ENCODE results near the gene ABCD1. TPM values are rescaled to one million over a fixed set of nuclear protein-coding genes. Genes with fewer than 3 reads are reported as not detected.
"Not testable (repeated sequence)": the region's sequence is repeated elsewhere in the genome, so short reads cannot be mapped to it uniquely, and the experiment has no call there.

The ABCD1 gene
- total and polyA plus RNA-seq, 9 of the 15 experiments (the other 6 are each of a cell fraction or from before 2014, with no cell fraction given): 0.07 to 6.9 (median 2.2) TPM

GRCh38 chrX:153728951-153729631 is 4.4 kb downstream of the ABCD1 start:
- TF ChIP-seq BRF2 (IDR thresholded peaks at IDR 0.05; ENCODE audit: borderline replicate concordance, insufficient read depth, insufficient read length) (no peak), CBX2 (IDR thresholded peaks at IDR 0.05; ENCODE audit: insufficient read depth, low read length, poor library complexity, severe bottlenecking) (no peak), CEBPZ (IDR thresholded peaks at IDR 0.05; ENCODE audit: borderline replicate concordance, low read depth, low read length) (no peak), POLR2B (IDR thresholded peaks at IDR 0.05; ENCODE audit: low read depth, partially characterized antibody) (no peak), CBX8 (IDR thresholded peaks at IDR 0.05; ENCODE audit: borderline replicate concordance, extremely low read depth, low read depth, low read length, poor library complexity, severe bottlenecking) (no peak), CSDE1 (IDR thresholded peaks at IDR 0.05) (no peak), CTBP1 (IDR thresholded peaks at IDR 0.05; ENCODE audit: borderline replicate concordance) (no peak), RBFOX2 (IDR thresholded peaks at IDR 0.05; ENCODE audit: low read depth, low read length) (no peak)
- H3K4me3 ChIP-seq: no peak overlapping the region
- H3K79me2 ChIP-seq (ENCODE audit: control insufficient read depth, insufficient read depth, low read length): peaks cover 21% of the 10 kb centered on the region; the same call in 2 of the 3 replicates
- no peaks in the 10 kb centered on the region for H3K9me1 ChIP-seq (ENCODE audit: control insufficient read depth, insufficient read depth, low read length)
- H3K27ac ChIP-seq (ENCODE audit: extremely low read depth, low read depth, low read length): no peak overlapping the region
- peaks cover 28 to 58% of the 10 kb centered on the region in 2 experiments for H3K4me1 ChIP-seq (replicated peaks in 1 of 2; ENCODE audit: control insufficient read depth in 2 of 2, insufficient read depth in 2 of 2, low read length in 2 of 2)
- ATAC-seq (no peak), DNase-seq (ENCODE audit: extremely low read depth in 1 of 4, low spot score in 3 of 4) (no peak), FAIRE-seq (no peak)
- 0 out of 2 replicates have a peak, but pooled peaks cover 2% of the 10 kb centered on the region for H3K9me3 ChIP-seq (replicated peaks; ENCODE audit: control insufficient read depth, insufficient read depth, low read depth, low read length)
- no peak overlapping the region for H2AFZ ChIP-seq (ENCODE audit: low read depth, low read length)
- no peak overlapping the region; a peak in 1 of 4 replicates for H3K9ac ChIP-seq (ENCODE audit: insufficient read depth in 1 of 2, low read depth in 2 of 2, low read length in 2 of 2)
- intact Hi-C loops (cut with micrococcal nuclease): no loop called here
- H3K36me3 ChIP-seq (ENCODE audit: control insufficient read depth, insufficient read depth, low read length): no peaks in the 10 kb centered on the region
- ChIA-PET CTCF (ENCODE audit: low intra/inter-chr PET ratio) (no interaction called here), POLR2A (interaction anchor here (0.6 to 0.9 kb wide), 2 partner anchors 25 to 37 kb away, joined by 3 to 4 read pairs; no protein-coding TSS in a partner anchor)
- no peak overlapping the region for H3K4me2 ChIP-seq (ENCODE audit: insufficient read depth, low read length)
- in situ Hi-C loops (cut with MboI): no loop called here
- H3K27me3 ChIP-seq (ENCODE audit: control insufficient read depth in 2 of 2, insufficient read depth in 2 of 2, low read length in 2 of 2): no peaks in the 10 kb centered on the region
- WGBS (ENCODE audit: insufficient coverage, low coverage, missing lambda C conversion rate): 88% methylated on average over 12 of the region's 23 CpGs
- H4K20me1 ChIP-seq (replicated peaks; ENCODE audit: control insufficient read depth, insufficient read depth, low read length): no peaks in the 10 kb centered on the region
- BruUV-seq (replicated peaks): no TSS peak

- BruUV-seq (replicated peaks); CTCF ChIA-PET (ENCODE audit: low intra/inter-chr PET ratio): not testable (repeated sequence)
Observed at GRCh38 chrX:153730115-153730514, 5.5 kb downstream of the ABCD1 start.

More at GRCh38 chrX:153730115-153730514, 5.5 kb downstream of the ABCD1 start:
- DNase-seq (ENCODE audit: extremely low read depth in 1 of 4, low spot score in 3 of 4); ATAC-seq; H3K9me3 ChIP-seq (replicated peaks; ENCODE audit: control insufficient read depth, insufficient read depth, low read depth, low read length); H4K20me1 ChIP-seq (replicated peaks; ENCODE audit: control insufficient read depth, insufficient read depth, low read length); H3K9ac ChIP-seq (ENCODE audit: insufficient read depth in 1 of 2, low read depth in 2 of 2, low read length in 2 of 2); H3K27ac ChIP-seq (ENCODE audit: extremely low read depth, low read depth, low read length); in situ Hi-C loops (cut with MboI); POLR2A ChIA-PET; H3K36me3 ChIP-seq (ENCODE audit: control insufficient read depth, insufficient read depth, low read length); H3K27me3 ChIP-seq (ENCODE audit: control insufficient read depth in 2 of 2, insufficient read depth in 2 of 2, low read length in 2 of 2); H3K4me3 ChIP-seq; intact Hi-C loops (cut with micrococcal nuclease); H3K9me1 ChIP-seq (ENCODE audit: control insufficient read depth, insufficient read depth, low read length); H2AFZ ChIP-seq (ENCODE audit: low read depth, low read length); H3K4me2 ChIP-seq (ENCODE audit: insufficient read depth, low read length); FAIRE-seq: not testable (repeated sequence)
- WGBS (ENCODE audit: insufficient coverage, low coverage, missing lambda C conversion rate): 88% methylated on average over 16 of the region's 23 CpGs
- Histone ChIP-seq H3K79me2 (ENCODE audit: control insufficient read depth, insufficient read depth, low read length) (peaks cover 16% of the 10 kb centered on the region; the same call in 2 of the 3 replicates), H3K4me1 (replicated peaks in 1 of 2; ENCODE audit: control insufficient read depth in 2 of 2, insufficient read depth in 2 of 2, low read length in 2 of 2) (peaks cover 28 to 52% of the 10 kb centered on the region in 2 experiments)
